GM23248 (cell line): ENCODE results near the gene CTIF. TPM values are rescaled to one million over a fixed set of nuclear protein-coding genes. Genes with fewer than 3 reads are reported as not detected.

Experiments
- DNase-seq: peaks from one replicate; pipeline ENCODE4 v3.0.0-alpha.2; 2015
- H2AFZ ChIP-seq: fragments of 200-600 bp; sonication (generic); 2 replicates; pipeline ENCODE4 v1.6.1; 2016; ENCODE audit warnings: antibody characterized with exemption
- H3F3A ChIP-seq: fragments of 200-600 bp; sonication (generic); 2 replicates; pipeline ENCODE4 v1.6.1; 2016; ENCODE audit warnings: mild to moderate bottlenecking, antibody characterized with exemption, mixed run types; ENCODE audit not compliant: insufficient read depth
- H3K27ac ChIP-seq: fragments of 200-600 bp; sonication (generic); 2 replicates; pipeline ENCODE4 v1.5.1; 2016; ENCODE audit warnings: mild to moderate bottlenecking
- H3K27me3 ChIP-seq: fragments of 200-600 bp; sonication (generic); replicated peaks from 2 replicates; pipeline ENCODE4 v1.6.1; 2016; ENCODE audit warnings: mild to moderate bottlenecking; ENCODE audit not compliant: insufficient read depth
- H3K36me3 ChIP-seq: fragments of 200-600 bp; sonication (generic); 2 replicates; pipeline ENCODE4 v1.6.1; 2016; ENCODE audit warnings: low read depth, mild to moderate bottlenecking
- H3K4me1 ChIP-seq: fragments of 200-600 bp; sonication (generic); 2 replicates; pipeline ENCODE4 v1.6.1; 2016; ENCODE audit warnings: mild to moderate bottlenecking; ENCODE audit not compliant: insufficient read depth
- H3K4me2 ChIP-seq: fragments of 200-600 bp; sonication (generic); one replicate; pipeline ENCODE4 v1.6.1; 2016; ENCODE audit warnings: mild to moderate bottlenecking; ENCODE audit not compliant: unreplicated experiment
- H3K4me3 ChIP-seq: fragments of 200-600 bp; sonication (generic); 2 replicates; pipeline ENCODE4 v1.5.1; 2016; ENCODE audit warnings: mild to moderate bottlenecking
- H3K79me2 ChIP-seq: fragments of 200-600 bp; sonication (generic); 2 replicates; pipeline ENCODE4 v1.6.1; 2016; ENCODE audit warnings: mild to moderate bottlenecking; ENCODE audit not compliant: insufficient read depth
- H3K9ac ChIP-seq: fragments of 200-600 bp; sonication (generic); 2 replicates; pipeline ENCODE4 v1.6.1; 2016; ENCODE audit warnings: mild to moderate bottlenecking
- H3K9me2 ChIP-seq: fragments of 200-600 bp; sonication (generic); 2 replicates; pipeline ENCODE4 v1.6.1; 2016; ENCODE audit warnings: mixed run types, mild to moderate bottlenecking, moderate library complexity; ENCODE audit not compliant: insufficient read depth
- H3K9me3 ChIP-seq: fragments of 200-600 bp; sonication (generic); one replicate; pipeline ENCODE4 v1.6.1; 2017; ENCODE audit warnings: low read depth
- H4K20me1 ChIP-seq: fragments of 200-600 bp; sonication (generic); 2 replicates; pipeline ENCODE4 v1.6.0; 2016; ENCODE audit not compliant: insufficient read depth
- EZH2 ChIP-seq: fragments of 200-600 bp; sonication (generic); IDR thresholded peaks from 2 replicates; pipeline ENCODE4 v1.6.1; 2018; ENCODE audit warnings: antibody characterized with exemption, mild to moderate bottlenecking; ENCODE audit not compliant: insufficient read depth, poor library complexity, severe bottlenecking
- EZH2phosphoT487 ChIP-seq: fragments of 200-600 bp; sonication (generic); IDR thresholded peaks from 2 replicates; pipeline ENCODE4 v1.6.1; 2018; ENCODE audit warnings: antibody characterized with exemption, moderate library complexity, mild to moderate bottlenecking, low read depth; ENCODE audit not compliant: insufficient read depth
- WGBS, 2 experiments: methylation state at CpG; one replicate each; pipeline ENCODE4 v1.1.6; 2015 to 2017; ENCODE audit warnings: low lambda C conversion rate in 2 of 2, low coverage in 1 of 2; ENCODE audit errors: missing lambda C conversion rate in 2 of 2; 5-methylcytosine and 5-hydroxymethylcytosine counted together
- in situ Hi-C: fragments of 300-500 bp; cut with MboI; formaldehyde crosslinking; loops from 2 replicates; pipeline ENCODE4 v1.15.0; 2020
- polyA plus RNA-seq: library from polyadenylated mRNA; unstranded; fragments of >200 nt; fragmentation: Nextera tagmentation; extraction: Ambion mirVana; gene quantifications from 2 replicates; pipeline ENCODE4 v1.2.1, GENCODE V29; 2016
- total RNA-seq: library from RNA; depleted of rRNA; stranded (reverse); fragments of >200 nt; shearing (Covaris generic); gene quantifications from 2 replicates; pipeline ENCODE4 v1.2.3, GENCODE V29; 2014

CTIF gene
- total and polyA plus RNA-seq, 2 experiments from 2014 or later = 21.5 to 46.8 TPM

GRCh38 chr18:48694295-48694694, 155.5 kb downstream of the CTIF start:
- Histone ChIP-seq H3K4me3 (no peak overlapping the region), H3F3A (peaks cover 10% of the 10 kb centered on the region; the same call in 1 of the 2 replicates), H3K27ac (no peak overlapping the region), H4K20me1 (no peaks in the 10 kb centered on the region; the same call in 1 of the 2 replicates), H3K9me2 (no peaks in the 10 kb centered on the region), H3K79me2 (peaks cover 12% of the 10 kb centered on the region; the same call in 1 of the 2 replicates), H3K36me3 (peaks cover 7% of the 10 kb centered on the region; the same call in 1 of the 2 replicates), H3K27me3 (no peaks in the 10 kb centered on the region), H2AFZ (no peak overlapping the region), H3K4me1 (peaks cover 4% of the 10 kb centered on the region; the same call in 1 of the 2 replicates), H3K9me3 (no peaks in the 10 kb centered on the region), H3K4me2 (no peak overlapping the region), H3K9ac (no peak overlapping the region)
- in situ Hi-C loops = loop anchor here (25.0 kb wide), 2 partner anchors 368 to 743 kb away; no protein-coding TSS in a partner anchor
- 88 to 91% methylated on average over 5 of the region's 5 CpGs for WGBS, 2 experiments
- TF ChIP-seq EZH2phosphoT487 = no peak
- TF ChIP-seq EZH2 = no peak
- no peak for DNase-seq

GRCh38 chr18:48695671-48696070, 156.8 kb downstream of the CTIF start:
- Histone ChIP-seq H3F3A (peaks cover 10% of the 10 kb centered on the region; the same call in 1 of the 2 replicates), H2AFZ (no peak overlapping the region), H3K9me3 (no peaks in the 10 kb centered on the region), H3K79me2 (peaks cover 14% of the 10 kb centered on the region; the same call in 1 of the 2 replicates), H3K9me2 (no peaks in the 10 kb centered on the region), H4K20me1 (no peaks in the 10 kb centered on the region; the same call in 1 of the 2 replicates), H3K4me1 (peaks cover 4% of the 10 kb centered on the region; the same call in 1 of the 2 replicates), H3K4me2 (no peak overlapping the region), H3K27ac (no peak overlapping the region), H3K36me3 (peaks cover 6% of the 10 kb centered on the region; the same call in 1 of the 2 replicates), H3K4me3 (no peak overlapping the region), H3K27me3 (no peaks in the 10 kb centered on the region), H3K9ac (no peak overlapping the region)
- DNase-seq = no peak
- in situ Hi-C loops = loop anchor here (25.0 kb wide), 2 partner anchors 367 to 742 kb away; no protein-coding TSS in a partner anchor
- WGBS, 2 experiments = 95 to 97% methylated on average over 9 of the region's 9 CpGs
- TF ChIP-seq EZH2phosphoT487 = no peak
- no peak for TF ChIP-seq EZH2

DNA sequence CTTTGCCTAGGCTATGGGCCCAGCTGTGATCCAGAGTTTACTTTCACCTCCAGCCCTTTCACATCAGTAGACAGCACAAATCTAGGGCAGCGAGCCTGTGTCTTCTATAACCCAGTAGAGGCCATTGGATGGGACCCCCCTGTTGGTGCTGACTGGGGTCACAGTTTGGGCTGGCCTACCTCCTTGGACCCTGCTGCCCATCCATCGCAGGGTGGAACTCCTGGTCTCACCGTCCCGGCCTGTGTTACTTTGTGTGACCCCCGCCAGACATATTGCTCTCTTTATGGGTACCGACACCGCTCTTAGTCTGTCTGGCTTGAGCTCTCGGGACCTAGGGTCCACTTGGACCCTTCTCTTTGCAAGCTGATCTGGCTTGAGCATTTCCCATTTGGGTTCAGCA, 157.4 kb downstream of the CTIF start:
- H2AFZ ChIP-seq = no peak overlapping the region
- peaks cover under 1% of the 10 kb centered on the region; the same call in 1 of the 2 replicates for H3K36me3 ChIP-seq
- WGBS, 2 experiments = 97 to 100% methylated on average over 8 of the region's 8 CpGs
- DNase-seq = no peak
- H3K27ac ChIP-seq = no peak overlapping the region
- no peak for TF ChIP-seq EZH2phosphoT487
- no peak for TF ChIP-seq EZH2
- H3F3A ChIP-seq = peaks cover 10% of the 10 kb centered on the region; the same call in 1 of the 2 replicates
- no peaks in the 10 kb centered on the region; the same call in 1 of the 2 replicates for H4K20me1 ChIP-seq
- no peak overlapping the region for H3K4me2 ChIP-seq
- H3K9me3 ChIP-seq = no peaks in the 10 kb centered on the region
- no peak overlapping the region for H3K9ac ChIP-seq
- H3K9me2 ChIP-seq = no peaks in the 10 kb centered on the region
- H3K27me3 ChIP-seq = no peaks in the 10 kb centered on the region
- H3K4me1 ChIP-seq = peaks cover 4% of the 10 kb centered on the region; the same call in 1 of the 2 replicates
- in situ Hi-C loops = loop anchor here (25.0 kb wide), 2 partner anchors 366 to 741 kb away; no protein-coding TSS in a partner anchor
- H3K79me2 ChIP-seq = peaks cover 20% of the 10 kb centered on the region
- H3K4me3 ChIP-seq = no peak overlapping the region

DNA sequence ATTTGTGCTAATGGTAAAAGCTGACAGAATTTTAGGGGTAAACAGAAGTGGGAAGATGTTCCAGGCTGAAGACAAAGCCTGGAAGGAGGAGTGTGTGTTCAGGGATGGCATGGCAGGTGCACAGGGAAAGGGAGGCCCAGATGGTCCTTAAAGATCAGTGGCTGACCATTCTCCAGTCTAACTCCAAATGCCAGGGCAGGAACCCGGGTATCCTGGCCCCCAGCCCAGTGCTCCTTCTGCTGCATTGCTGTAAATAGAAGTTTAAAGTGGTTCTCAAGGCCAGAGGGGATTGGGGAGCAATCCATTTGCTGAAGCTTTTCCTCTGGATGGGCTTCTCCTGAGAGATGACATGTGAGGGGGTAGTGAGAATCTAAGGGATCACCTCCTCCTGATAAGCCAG, 158.6 kb downstream of the CTIF start:
- in situ Hi-C loops = loop anchor here (25.0 kb wide), 2 partner anchors 365 to 740 kb away; no protein-coding TSS in a partner anchor
- Histone ChIP-seq H3K4me3 (no peak overlapping the region), H3K36me3 (no peaks in the 10 kb centered on the region; the same call in 1 of the 2 replicates), H3F3A (0 out of 2 replicates have a peak, but pooled peaks cover 1% of the 10 kb centered on the region), H3K27ac (no peak overlapping the region), H3K27me3 (no peaks in the 10 kb centered on the region), H3K9me2 (no peaks in the 10 kb centered on the region), H3K4me1 (peaks cover 4% of the 10 kb centered on the region; the same call in 1 of the 2 replicates), H4K20me1 (no peaks in the 10 kb centered on the region; the same call in 1 of the 2 replicates), H3K79me2 (peaks cover 32% of the 10 kb centered on the region), H3K9ac (no peak overlapping the region), H3K4me2 (no peak overlapping the region), H2AFZ (no peak overlapping the region), H3K9me3 (no peaks in the 10 kb centered on the region)
- WGBS, 2 experiments = 76 to 100% methylated on average over 1 of the region's 1 CpG
- TF ChIP-seq EZH2phosphoT487 (no peak), EZH2 (no peak)
- DNase-seq = no peak
